H1 (cell line): Measurements from ENCODE around the gene KCNE4. TPM values are rescaled to one million over a fixed set of nuclear protein-coding genes. Genes with fewer than 3 reads are reported as not detected.
A peak's percentile ranks its signal among the peaks of the same experiment; 100 is the strongest.

Experiments
- CTCF ChIA-PET: fragments of 300-600 bp; sonication (Branson Sonifier 250); formaldehyde crosslinking; loops from one replicate; lab custom pipeline; 2021; ENCODE audit not compliant: partially characterized antibody; lab: Charles Lee
- POLR2A ChIA-PET: fragments of 300-600 bp; sonication (Branson Sonifier 250); formaldehyde crosslinking; loops from one replicate; lab custom pipeline; 2021; ENCODE audit warnings: inconsistent platforms; ENCODE audit not compliant: partially characterized antibody; lab: Charles Lee
- DNase-seq, 2 experiments: peaks; one replicate each; pipeline versions ENCODE4 v3.0.0 to v3.0.0-alpha.2; 2010 to 2022; ENCODE audit warnings: low spot score in 2 of 2, low read depth in 1 of 2, mixed read lengths in 1 of 2
- FAIRE-seq: peaks from 2 replicates; lab custom pipeline; 2011; peaks lifted over from hg19 to GRCh38; lab: Jason Lieb, UNC
- H2AFZ ChIP-seq: 2 replicates; pipeline ENCODE4 v1.8.1; 2012; ENCODE audit warnings: low read length, inconsistent platforms
- H2AK5ac ChIP-seq: 2 replicates; pipeline ENCODE4 v1.6.1; 2013; ENCODE audit warnings: low read depth, low read length
- H2BK120ac ChIP-seq: replicated peaks from 2 replicates; pipeline ENCODE3; 2013; ENCODE audit warnings: low read depth, low read length, inconsistent platforms
- H2BK12ac ChIP-seq: 2 replicates; pipeline ENCODE4 v1.6.1; 2013; ENCODE audit warnings: low read depth, low read length
- H2BK15ac ChIP-seq: 2 replicates; pipeline ENCODE4 v1.6.1; 2013; ENCODE audit warnings: low read length
- H2BK20ac ChIP-seq: 2 replicates; pipeline ENCODE4 v1.6.1; 2013; ENCODE audit warnings: low read length
- H2BK5ac ChIP-seq: 2 replicates; pipeline ENCODE4 v1.6.1; 2013; ENCODE audit warnings: low read depth, low read length
- H3K14ac ChIP-seq: 2 replicates; pipeline ENCODE4 v1.6.1; 2013; ENCODE audit warnings: inconsistent platforms; ENCODE audit not compliant: insufficient read length
- H3K18ac ChIP-seq: 2 replicates; pipeline ENCODE4 v1.6.1; 2013; ENCODE audit warnings: low read length; ENCODE audit errors: extremely low read depth
- H3K23ac ChIP-seq: 2 replicates; pipeline ENCODE4 v1.6.1; 2013; ENCODE audit warnings: inconsistent platforms; ENCODE audit not compliant: insufficient read length
- H3K23me2 ChIP-seq: 2 replicates; pipeline ENCODE4 v1.6.1; 2013; ENCODE audit warnings: low read depth, low read length
- H3K27ac ChIP-seq: 2 replicates; pipeline ENCODE4 v1.6.1; 2011; ENCODE audit warnings: low read depth, low read length, inconsistent platforms
- H3K27me3 ChIP-seq, 4 experiments: replicated peaks in 1 of 4; 1 replicate in 1 of 4; 2 replicates in 3 of 4; pipeline versions ENCODE4 v1.6.1 to v1.8.1; 2011 to 2013; ENCODE audit warnings: low read length in 3 of 4, mild to moderate bottlenecking in 3 of 4, inconsistent platforms in 2 of 4, mixed read lengths in 2 of 4, moderate library complexity in 1 of 4; ENCODE audit not compliant: control insufficient read depth in 3 of 4, insufficient read depth in 3 of 4; ENCODE audit errors: extremely low read depth in 1 of 4
- H3K36me3 ChIP-seq, 4 experiments: 2 replicates each; pipeline versions ENCODE4 v1.6.1 to v1.8.1; 2011 to 2013; ENCODE audit warnings: mild to moderate bottlenecking in 4 of 4, low read length in 3 of 4, moderate library complexity in 2 of 4, control low read depth in 1 of 4, inconsistent platforms in 1 of 4; ENCODE audit not compliant: insufficient read depth in 4 of 4, control insufficient read depth in 2 of 4
- H3K4ac ChIP-seq: replicated peaks from 2 replicates; pipeline ENCODE3; 2013; ENCODE audit warnings: low read length, low read depth, mixed read lengths, inconsistent platforms; ENCODE audit not compliant: insufficient read length
- H3K4me1 ChIP-seq, 4 experiments: replicated peaks in 1 of 4; 1 replicate in 1 of 4; 2 replicates in 3 of 4; pipeline versions ENCODE4 v1.6.1 to v1.8.1; 2011 to 2013; ENCODE audit warnings: low read length in 3 of 4, inconsistent platforms in 2 of 4, mixed read lengths in 1 of 4; ENCODE audit not compliant: insufficient read depth in 4 of 4, control insufficient read depth in 3 of 4
- H3K4me2 ChIP-seq, 2 experiments: 2 replicates each; pipeline versions ENCODE4 v1.6.1 to v1.8.1; 2011 to 2013; ENCODE audit warnings: low read depth in 2 of 2, low read length in 2 of 2, control low read depth in 1 of 2, inconsistent platforms in 1 of 2, mild to moderate bottlenecking in 1 of 2; ENCODE audit not compliant: insufficient read depth in 1 of 2
- H3K4me3 ChIP-seq, 4 experiments: fragments of 200-600, 300-600 bp in 1 of 4; sonication (generic), shearing (Covaris generic), sonication (Bioruptor Twin) in 1 of 4; 2 replicates each; pipeline versions ENCODE4 v1.5.1 to v1.8.1; 2011 to 2016; ENCODE audit warnings: low read length in 4 of 4, low read depth in 3 of 4, control low read depth in 2 of 4, inconsistent platforms in 2 of 4, mild to moderate bottlenecking in 2 of 4, mixed read lengths in 1 of 4, moderate library complexity in 1 of 4; ENCODE audit not compliant: insufficient read depth in 2 of 4; ENCODE audit errors: extremely low read depth in 1 of 4
- H3K56ac ChIP-seq: replicated peaks from 2 replicates; pipeline ENCODE3; 2013; ENCODE audit warnings: low read depth, mild to moderate bottlenecking, mixed read lengths, low read length, inconsistent platforms; ENCODE audit not compliant: insufficient read length
- H3K79me1 ChIP-seq: 2 replicates; pipeline ENCODE4 v1.6.1; 2013; ENCODE audit warnings: low read depth, low read length, control low read depth
- H3K79me2 ChIP-seq, 2 experiments: 2 replicates each; pipeline versions ENCODE4 v1.6.1 to v1.8.1; 2012 to 2013; ENCODE audit warnings: low read length in 2 of 2, mild to moderate bottlenecking in 2 of 2, inconsistent platforms in 1 of 2; ENCODE audit not compliant: insufficient read depth in 2 of 2, control insufficient read depth in 1 of 2
- H3K9ac ChIP-seq, 4 experiments: replicated peaks in 1 of 4; 1 replicate in 1 of 4; 2 replicates in 3 of 4; pipeline versions ENCODE4 v1.6.1 to v1.8.1; 2011 to 2013; ENCODE audit warnings: low read depth in 3 of 4, low read length in 3 of 4, control low read depth in 2 of 4, mild to moderate bottlenecking in 2 of 4, moderate library complexity in 2 of 4, inconsistent platforms in 1 of 4; ENCODE audit errors: extremely low read depth in 1 of 4
- H3K9me3 ChIP-seq, 2 experiments: 2 replicates each; pipeline versions ENCODE4 v1.6.1 to v1.8.1; 2012 to 2013; ENCODE audit warnings: mild to moderate bottlenecking in 2 of 2, moderate library complexity in 2 of 2, control low read depth in 1 of 2, inconsistent platforms in 1 of 2, low read depth in 1 of 2, low read length in 1 of 2, mixed read lengths in 1 of 2; ENCODE audit not compliant: insufficient read depth in 2 of 2
- H4K20me1 ChIP-seq, 2 experiments: replicated peaks in 1 of 2; 2 replicates each; pipeline versions ENCODE3 to v1.8.1; 2011 to 2013; ENCODE audit warnings: inconsistent platforms in 2 of 2, low read length in 2 of 2, mild to moderate bottlenecking in 1 of 2; ENCODE audit not compliant: insufficient read depth in 2 of 2, control insufficient read depth in 1 of 2
- H4K5ac ChIP-seq: 2 replicates; pipeline ENCODE4 v1.6.1; 2013; ENCODE audit warnings: low read length, low read depth, mixed read lengths, inconsistent platforms; ENCODE audit not compliant: insufficient read length
- H4K8ac ChIP-seq: 2 replicates; pipeline ENCODE4 v1.8.0; 2013; ENCODE audit warnings: mild to moderate bottlenecking, moderate library complexity, low read length, inconsistent platforms; ENCODE audit not compliant: insufficient read depth; ENCODE audit errors: extremely low read depth
- H4K91ac ChIP-seq: replicated peaks from 2 replicates; pipeline ENCODE3; 2013; ENCODE audit warnings: low read length, mixed read lengths, inconsistent platforms; ENCODE audit not compliant: insufficient read length
- ASH2L ChIP-seq: fragments of 200-600, 300-600 bp; sonication (generic); IDR thresholded peaks from one replicate; pipeline ENCODE4 v1.7.1; 2017; ENCODE audit warnings: low read length
- SRF ChIP-seq: IDR thresholded peaks from 2 replicates; pipeline ENCODE4 v1.6.1; 2011; ENCODE audit warnings: mild to moderate bottlenecking, low read depth, low read length, moderate library complexity
- WGBS, 2 experiments: shearing (Covaris generic) in 1 of 2; methylation state at CpG; one replicate each; pipeline versions ENCODE4 v1.1.6 to v1.1.7; 2013 to 2015; ENCODE audit warnings: low lambda C conversion rate in 2 of 2, mixed read lengths in 2 of 2, inconsistent platforms in 1 of 2, low coverage in 1 of 2, missing lambda C conversion rate in 1 of 2; ENCODE audit not compliant: insufficient replicate concordance in 2 of 2, insufficient coverage in 1 of 2, insufficient read length in 1 of 2; ENCODE audit errors: extremely low coverage in 1 of 2, missing lambda C conversion rate in 1 of 2; 5-methylcytosine and 5-hydroxymethylcytosine counted together
- long read RNA-seq, 2 experiments: library from RNA in 1 of 2; library from capped mRNA in 1 of 2; stranded (forward); transcript quantifications; one replicate each; pipeline ENCODE4 v2.0.0, GENCODE V29; 2021; ENCODE audit warnings: inconsistent platforms in 1 of 2
- polyA minus RNA-seq, 3 experiments: library from RNA; depleted of rRNA, polyadenylated mRNA; stranded (reverse); fragments of >200 nt; gene quantifications; 1 replicate in 2 of 3; 2 replicates in 1 of 3; pipeline ENCODE4 v1.2.3, GENCODE V29; 2011
- polyA plus RNA-seq, 7 experiments: library from polyadenylated mRNA; depleted of rRNA in 3 of 7; stranded (reverse) in 5 of 7; unstranded in 2 of 7; fragments of >200 nt in 5 of 7; fragments of 200-250 nt in 2 of 7; gene quantifications; 1 replicate in 5 of 7; 2 replicates in 1 of 7; 4 replicates in 1 of 7; pipeline versions ENCODE4 v1.2.1 to v1.2.3, GENCODE V29; 2011 to 2013; ENCODE audit warnings: missing spikeins in 2 of 7, mixed read lengths in 2 of 7
- total RNA-seq: library from RNA; stranded (reverse); fragmentation: NEBNext Ultra II Directional; extraction: Animal tissue kit (Norgen Biotek cat#: 25700); gene quantifications from 2 replicates; pipeline ENCODE4 v1.2.1, GENCODE V29; 2021

KCNE4 gene
- total RNA-seq (0.09 TPM in 1 of 2 replicates, not detected in the other), polyA plus RNA-seq (2011; rRNA removed) (0.03 and 0.08 TPM in 2 replicates), polyA minus RNA-seq (2011; rRNA and poly(A)+ RNA removed) (0.05 TPM in 1 of 2 replicates, not detected in the other)
- 0.04 TPM for polyA plus RNA-seq (2011; cell fraction: cytosol; rRNA removed)
- 0.03 TPM for polyA plus RNA-seq (2011; cell fraction: nucleus; rRNA removed)
- 0.09 to 0.17 TPM (median 0.10 TPM) in 3 of 4 replicates, not detected in the other for polyA plus RNA-seq (2012, experiment 1 of 2)
- polyA plus RNA-seq (2012, experiment 2 of 2) = not detected
- not detected for polyA plus RNA-seq (2013, experiment 1 of 2)
- polyA plus RNA-seq (2013, experiment 2 of 2) = 0.06 TPM
- polyA minus RNA-seq (2011; cell fraction: cytosol; rRNA and poly(A)+ RNA removed) = not detected
- not detected for polyA minus RNA-seq (2011; cell fraction: nucleus; rRNA and poly(A)+ RNA removed)
- long read RNA-seq, experiment 1 = 0 reads
- long read RNA-seq, experiment 2 = 0 reads

DNA sequence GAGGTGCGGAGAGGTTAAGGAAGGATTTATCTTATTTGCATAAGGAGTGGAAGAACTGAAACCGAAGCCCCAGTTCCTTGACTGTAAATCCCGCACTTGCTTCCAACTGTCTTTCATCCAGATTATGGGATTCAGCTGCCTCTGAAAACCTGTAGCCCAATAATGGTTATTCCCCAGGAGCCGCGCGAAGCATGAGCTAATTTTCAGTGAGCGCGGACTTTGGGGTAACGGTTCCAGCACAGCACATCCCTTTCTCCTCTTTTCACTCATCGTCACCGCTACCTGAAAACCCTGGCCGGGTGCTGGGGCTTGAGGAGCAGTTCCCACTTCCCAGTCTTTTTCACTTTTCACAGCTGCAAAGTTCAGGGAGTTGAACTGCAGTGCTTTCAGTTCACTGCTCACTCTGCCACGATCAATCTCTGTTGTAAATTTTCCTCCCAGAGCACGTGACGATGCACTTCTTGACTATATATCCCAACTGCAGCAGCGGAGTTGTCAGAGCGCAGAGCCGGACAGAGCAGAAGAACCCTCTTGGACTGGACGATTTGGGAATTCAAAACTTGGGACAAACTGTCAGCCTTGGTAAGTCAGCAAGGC is at the start of gene KCNE4:
Gene KCNE4 (plus strand): TSS at position 498 of the 597 bp plus-strand sequence. CDS start 641 bp downstream, outside the sequence.
- Histone ChIP-seq H3K79me1 (no peaks in the 10 kb centered on the region), H2AK5ac (no peak within 1 kb of the TSS), H2BK12ac (peak within 1 kb of the TSS; percentile 56; the same call in 1 of the 2 replicates), H4K8ac (peak within 1 kb of the TSS; percentile 89), H2BK120ac (no peak within 1 kb of the TSS), H3K79me2 (no peaks in the 10 kb centered on the region), H3K36me3 (no peaks in the 10 kb centered on the region), H3K18ac (no peak within 1 kb of the TSS), H4K20me1 (no peaks in the 10 kb centered on the region), H3K4me2 (no peak within 1 kb of the TSS), H3K4me1 (peaks cover 2 to 15% (median 7%) of the 10 kb centered on the region in 4 experiments; a peak in 5 of 7 replicates), H3K4ac (no peak within 1 kb of the TSS), H3K56ac (no peak within 1 kb of the TSS), H3K27ac (no peak within 1 kb of the TSS), H2AFZ (peak within 1 kb of the TSS; percentile 55), H2BK15ac (no peak within 1 kb of the TSS), H2BK20ac (no peak within 1 kb of the TSS), H3K9ac (no peak within 1 kb of the TSS), H3K27me3 (no peaks in the 10 kb centered on the region), H3K4me3 (no peak within 1 kb of the TSS), H3K23ac (no peak within 1 kb of the TSS), H3K14ac (no peak within 1 kb of the TSS), H4K5ac (no peak within 1 kb of the TSS), H3K9me3 (no peaks in the 10 kb centered on the region), H2BK5ac (no peak within 1 kb of the TSS), H4K91ac (no peak within 1 kb of the TSS), H3K23me2 (no peaks in the 10 kb centered on the region)
- 73% methylated on average over 19 of the region's 19 CpGs; no CpG with 5 or more reads in 1 of the 2 experiments for WGBS, 2 experiments
- TF ChIP-seq SRF = no peak
- TF ChIP-seq ASH2L = peak; percentile 1
- POLR2A ChIA-PET = no interaction called here
- FAIRE-seq = no peak
- DNase-seq = no peak
- CTCF ChIA-PET = interaction anchor here (0.6 to 1.3 kb wide), 2 partner anchors 11 to 25 kb away, joined by 3 read pairs; no protein-coding TSS in a partner anchor
